Tibial artery (tissue), 4 donors: ENCODE data around the gene A3GALT2.
"Not testable (repeated sequence)": the region's sequence is repeated elsewhere in the genome, so short reads cannot be mapped to it uniquely, and the experiment has no call there.

ENCODE experiments used
- DNase-seq, 2 donors: peaks; one replicate each; pipeline ENCODE4 v3.0.0-alpha.2; 2019
- H3K27ac ChIP-seq, 2 donors: fragments of 200-600 bp; sonication (generic) in 1 of 2; 1 replicate in 1 of 2; 2 replicates in 1 of 2; pipeline ENCODE4 v1.5.1; 2018 to 2019; ENCODE audit warnings: mild to moderate bottlenecking in 1 of 2
- H3K27me3 ChIP-seq, 2 donors: fragments of 200-600 bp; sonication (generic) in 1 of 2; one replicate each; pipeline versions ENCODE4 v1.5.1 to v1.6.0; 2016 to 2019
- H3K36me3 ChIP-seq, 3 donors: fragments of 200-600 bp; sonication (generic) in 2 of 3; one replicate each; pipeline ENCODE4 v1.5.1; 2016 to 2019; ENCODE audit warnings: mild to moderate bottlenecking in 2 of 3
- H3K4me1 ChIP-seq, 4 donors: fragments of 200-600 bp; sonication (generic) in 2 of 4; 1 replicate in 3 of 4; 2 replicates in 1 of 4; pipeline ENCODE4 v1.5.1; 2016 to 2019
- H3K4me3 ChIP-seq, 2 donors: fragments of 200-600 bp; sonication (generic) in 1 of 2; 1 replicate in 1 of 2; 2 replicates in 1 of 2; pipeline ENCODE4 v1.5.1; 2018 to 2019; ENCODE audit warnings: mild to moderate bottlenecking in 2 of 2
- H3K9me3 ChIP-seq, 3 donors: fragments of 200-600 bp; sonication (generic) in 1 of 3; one replicate each; pipeline ENCODE4 v1.5.1; 2016 to 2019
- intact Hi-C: fragments of 100-400 bp; cut with DNase I; formaldehyde crosslinking; loops from one replicate; pipeline ENCODE4 v1.15.0; 2023; ENCODE audit warnings: low total_unique reads
- TF ChIP-seq, protein P1 (sequence below), 2 experiments: fragments of 200-600 bp in 1 of 2; fragments of 450-650 bp in 1 of 2; IDR thresholded peaks; one replicate each; pipeline ENCODE4 v1.5.1; 2017 to 2019; ENCODE audit warnings: antibody characterized with exemption in 2 of 2, mild to moderate bottlenecking in 1 of 2, moderate library complexity in 1 of 2

A3GALT2 gene

DNA sequence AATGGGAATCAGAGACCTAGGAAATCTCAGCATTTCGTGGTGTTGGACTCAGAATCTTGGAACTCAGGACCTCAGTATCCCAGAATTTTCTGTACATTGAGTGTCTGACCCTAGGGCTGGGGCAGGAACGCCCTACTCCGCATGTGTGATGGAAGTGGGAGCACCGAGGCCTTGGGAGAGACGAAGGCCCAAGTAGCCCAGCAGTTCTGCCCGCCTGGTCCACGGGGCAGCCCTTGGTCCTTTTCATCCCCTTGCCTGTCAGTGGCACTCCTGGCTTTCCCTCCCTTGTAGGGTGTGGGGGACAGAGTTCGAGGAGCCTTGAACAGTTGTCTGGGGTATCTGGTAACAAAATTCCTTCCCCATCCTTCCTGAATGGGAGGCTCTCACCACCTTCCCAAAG lies 10.2 kb downstream of the A3GALT2 start:
- TF ChIP-seq, protein P1, sequence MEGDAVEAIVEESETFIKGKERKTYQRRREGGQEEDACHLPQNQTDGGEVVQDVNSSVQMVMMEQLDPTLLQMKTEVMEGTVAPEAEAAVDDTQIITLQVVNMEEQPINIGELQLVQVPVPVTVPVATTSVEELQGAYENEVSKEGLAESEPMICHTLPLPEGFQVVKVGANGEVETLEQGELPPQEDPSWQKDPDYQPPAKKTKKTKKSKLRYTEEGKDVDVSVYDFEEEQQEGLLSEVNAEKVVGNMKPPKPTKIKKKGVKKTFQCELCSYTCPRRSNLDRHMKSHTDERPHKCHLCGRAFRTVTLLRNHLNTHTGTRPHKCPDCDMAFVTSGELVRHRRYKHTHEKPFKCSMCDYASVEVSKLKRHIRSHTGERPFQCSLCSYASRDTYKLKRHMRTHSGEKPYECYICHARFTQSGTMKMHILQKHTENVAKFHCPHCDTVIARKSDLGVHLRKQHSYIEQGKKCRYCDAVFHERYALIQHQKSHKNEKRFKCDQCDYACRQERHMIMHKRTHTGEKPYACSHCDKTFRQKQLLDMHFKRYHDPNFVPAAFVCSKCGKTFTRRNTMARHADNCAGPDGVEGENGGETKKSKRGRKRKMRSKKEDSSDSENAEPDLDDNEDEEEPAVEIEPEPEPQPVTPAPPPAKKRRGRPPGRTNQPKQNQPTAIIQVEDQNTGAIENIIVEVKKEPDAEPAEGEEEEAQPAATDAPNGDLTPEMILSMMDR (IDR thresholded peaks at IDR 0.05) = no peak
- H3K27ac ChIP-seq = no peak overlapping the region
- peaks cover 0 to 9% of the 10 kb centered on the region in 2 donors for H3K27me3 ChIP-seq
- H3K9me3 ChIP-seq = no peaks in the 10 kb centered on the region
- intact Hi-C loops = no loop called here
- no peaks in the 10 kb centered on the region for H3K36me3 ChIP-seq
- peaks cover 0 to 13% (median 11%) of the 10 kb centered on the region in 4 donors for H3K4me1 ChIP-seq
- DNase-seq = no peak
- H3K4me3 ChIP-seq = no peak overlapping the region

DNA sequence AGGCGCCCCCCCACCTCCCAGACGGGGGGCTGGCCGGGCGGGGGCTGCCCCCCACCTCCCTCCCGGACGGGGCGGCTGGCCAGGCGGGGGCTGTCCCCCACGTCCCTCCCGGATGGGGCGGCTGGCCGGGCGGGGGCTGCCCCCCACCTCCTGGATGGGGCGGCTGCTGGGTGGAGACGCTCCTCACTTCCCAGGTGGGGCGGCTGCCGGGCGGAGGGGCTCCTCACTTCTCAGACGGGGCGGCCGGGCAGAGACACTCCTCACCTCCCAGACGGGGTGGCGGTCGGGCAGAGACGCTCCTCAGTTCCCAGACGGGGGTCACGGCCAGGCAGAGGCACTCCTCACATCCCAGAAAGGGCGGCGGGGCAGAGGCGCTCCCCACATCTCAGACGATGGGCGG lies 11.5 kb downstream of the A3GALT2 start:
- intact Hi-C loops, H3K9me3 ChIP-seq: not testable (repeated sequence)

DNA sequence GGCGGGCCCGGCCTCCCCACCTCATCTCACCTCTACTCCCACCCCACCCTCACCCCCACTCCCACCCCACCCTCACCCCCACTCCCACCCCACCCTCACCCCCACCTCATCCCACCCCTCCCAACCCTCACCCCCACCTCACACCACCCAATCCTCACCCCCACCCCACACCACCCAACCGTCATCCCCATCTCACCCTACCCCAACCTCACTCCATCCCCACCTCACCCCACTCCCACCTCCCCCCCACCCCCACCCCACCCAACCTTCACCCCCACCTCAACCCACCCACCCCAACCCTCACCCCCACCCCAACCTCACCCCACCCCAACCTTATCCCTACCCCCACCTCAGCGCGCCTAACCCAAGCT lies 13.4 kb downstream of the A3GALT2 start:
- TF ChIP-seq, protein P1 (IDR thresholded peaks at IDR 0.05) = no peak

More for the DNA sequence above, 11.5 kb downstream of the A3GALT2 start:
- H3K4me1 ChIP-seq = peaks cover 0 to 13% (median 11%) of the 10 kb centered on the region in 4 donors
- not testable (repeated sequence) for H3K27me3 ChIP-seq, H3K36me3 ChIP-seq, H3K27ac ChIP-seq, H3K4me3 ChIP-seq
- DNase-seq = peak in 1 of 2 donors; percentile 48

DNA sequence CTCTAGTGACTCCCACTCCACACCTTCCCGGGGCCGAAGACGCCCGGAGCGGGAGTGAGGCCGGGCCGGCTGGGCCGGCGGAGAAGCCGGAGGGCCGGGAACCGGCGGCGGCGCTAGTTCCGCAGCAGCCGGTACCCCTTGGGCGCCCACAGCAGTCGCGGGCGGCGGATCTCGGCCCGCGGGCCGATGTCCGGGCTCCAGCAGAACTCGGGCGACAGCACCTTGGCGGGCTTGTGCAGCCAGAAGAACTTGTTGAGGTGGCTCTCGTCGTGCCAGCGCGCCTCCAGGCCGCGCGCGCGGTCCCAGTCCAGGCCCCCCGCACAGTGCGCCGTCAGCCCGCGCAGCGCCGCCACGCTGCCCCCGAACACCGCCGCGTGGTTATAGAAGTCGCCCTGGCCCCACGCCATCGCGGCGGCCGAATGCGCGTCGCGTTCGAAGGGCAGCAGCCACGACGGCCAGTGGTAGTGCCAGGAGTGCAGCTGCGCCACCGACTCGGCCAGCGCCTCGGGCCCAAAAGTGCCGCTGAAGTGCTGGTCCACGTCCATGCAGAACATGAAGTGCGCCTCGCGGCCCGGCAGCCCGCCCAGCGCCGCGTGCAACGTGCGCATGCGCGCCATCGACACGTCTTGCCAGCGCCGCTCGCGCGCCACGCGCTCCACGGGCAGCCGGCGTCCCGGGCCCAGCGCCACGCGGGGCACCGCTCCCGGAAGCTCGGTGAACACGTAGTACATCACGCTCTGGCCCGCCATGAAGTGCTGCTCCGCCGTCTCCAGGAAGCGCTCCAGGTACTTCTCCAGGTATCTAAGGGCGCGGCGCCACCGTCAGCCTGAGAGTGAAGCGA lies 14.0 kb downstream of the A3GALT2 start:
- peak overlapping the region; percentile 20 to 39 for H3K4me3 ChIP-seq
- peaks cover 0 to 13% (median 11%) of the 10 kb centered on the region in 4 donors for H3K4me1 ChIP-seq
- H3K36me3 ChIP-seq = peaks cover 0 to 5% (median 5%) of the 10 kb centered on the region in 3 donors
- H3K9me3 ChIP-seq = no peaks in the 10 kb centered on the region
- peaks cover 0 to 9% of the 10 kb centered on the region in 2 donors for H3K27me3 ChIP-seq
- H3K27ac ChIP-seq = no peak overlapping the region
- TF ChIP-seq, protein P1 (IDR thresholded peaks at IDR 0.05) = no peak
- peak in 1 of 2 donors; percentile 67 for DNase-seq
- intact Hi-C loops = no loop called here

More for the DNA sequence above, 13.4 kb downstream of the A3GALT2 start:
- Histone ChIP-seq H3K36me3 (peaks cover 0 to 5% (median 0%) of the 10 kb centered on the region in 3 donors), H3K27ac (no peak overlapping the region), H3K27me3 (peaks cover 0 to 9% of the 10 kb centered on the region in 2 donors), H3K4me1 (peaks cover 0 to 13% (median 11%) of the 10 kb centered on the region in 4 donors), H3K4me3 (no peak overlapping the region), H3K9me3 (no peaks in the 10 kb centered on the region)
- no peak for DNase-seq
- intact Hi-C loops = no loop called here

DNA sequence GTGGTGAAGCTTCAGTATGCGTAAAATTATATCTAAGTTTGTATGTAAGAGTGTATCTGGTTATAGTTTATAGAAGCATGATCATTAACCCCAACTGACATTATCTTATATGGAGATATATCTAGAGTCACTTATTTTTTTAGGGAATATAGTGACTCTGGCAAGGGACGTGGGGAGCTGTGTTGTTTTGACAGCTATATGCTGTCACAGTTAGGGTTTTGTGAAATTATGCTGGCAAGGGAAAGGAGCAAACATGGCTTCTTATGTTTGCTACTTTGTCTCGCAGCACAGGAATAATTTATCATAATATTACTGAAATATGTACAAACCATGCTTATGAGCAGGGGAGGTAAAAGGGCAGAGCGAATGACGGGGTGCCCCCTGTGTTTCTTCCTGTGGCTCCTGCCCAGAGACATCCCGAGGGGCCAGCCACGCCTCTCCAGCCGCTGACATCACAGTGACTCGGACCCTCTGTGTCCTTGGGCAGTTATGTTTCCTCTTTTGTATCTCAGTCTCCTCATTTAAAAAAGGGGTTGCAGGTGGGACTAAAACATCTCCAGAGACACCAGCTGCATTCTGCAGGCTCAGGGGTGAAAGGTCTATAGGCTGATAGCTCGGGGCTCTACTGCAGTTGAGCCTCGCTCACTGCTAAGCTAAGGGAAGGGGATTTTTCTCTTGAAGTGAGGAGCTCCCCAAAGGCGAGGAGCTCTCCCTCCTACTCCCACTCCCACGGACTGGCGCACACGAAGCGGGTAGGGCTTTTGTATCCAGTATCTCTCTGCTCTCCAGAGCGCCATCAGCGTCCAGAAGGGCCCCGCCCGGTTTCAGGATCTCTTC lies 14.9 kb downstream of the A3GALT2 start:
- intact Hi-C loops = no loop called here
- DNase-seq = peak in 1 of 2 donors; percentile 62
- Histone ChIP-seq H3K4me1 (peaks cover 0 to 15% (median 12%) of the 10 kb centered on the region in 4 donors), H3K4me3 (peak overlapping the region; percentile 20 to 39), H3K27ac (no peak overlapping the region), H3K27me3 (peaks cover 0 to 9% of the 10 kb centered on the region in 2 donors), H3K9me3 (no peaks in the 10 kb centered on the region), H3K36me3 (peaks cover 0 to 5% (median 5%) of the 10 kb centered on the region in 3 donors)
- TF ChIP-seq, protein P1 (IDR thresholded peaks at IDR 0.05) = no peak
